H54 (cell line): ENCODE measurements around the gene YAP1.

Experiments used
- DNase-seq: peaks from one replicate; pipeline ENCODE4 v3.0.0; 2011; ENCODE audit warnings: low spot score, mixed read lengths; ENCODE audit not compliant: insufficient read length
- FAIRE-seq: peaks from 3 replicates; lab custom pipeline; 2011; peaks lifted over from hg19 to GRCh38; lab: Jason Lieb, UNC
- POLR2A ChIP-seq: IDR thresholded peaks from 2 replicates; pipeline ENCODE4 v1.6.1; 2011; ENCODE audit warnings: low read depth, mild to moderate bottlenecking, low read length

Gene YAP1

GRCh38 chr11:102216433-102217075 lies 106.3 kb downstream of the YAP1 start:
- TF ChIP-seq POLR2A: no peak
- FAIRE-seq (no peak), DNase-seq (no peak)

DNA sequence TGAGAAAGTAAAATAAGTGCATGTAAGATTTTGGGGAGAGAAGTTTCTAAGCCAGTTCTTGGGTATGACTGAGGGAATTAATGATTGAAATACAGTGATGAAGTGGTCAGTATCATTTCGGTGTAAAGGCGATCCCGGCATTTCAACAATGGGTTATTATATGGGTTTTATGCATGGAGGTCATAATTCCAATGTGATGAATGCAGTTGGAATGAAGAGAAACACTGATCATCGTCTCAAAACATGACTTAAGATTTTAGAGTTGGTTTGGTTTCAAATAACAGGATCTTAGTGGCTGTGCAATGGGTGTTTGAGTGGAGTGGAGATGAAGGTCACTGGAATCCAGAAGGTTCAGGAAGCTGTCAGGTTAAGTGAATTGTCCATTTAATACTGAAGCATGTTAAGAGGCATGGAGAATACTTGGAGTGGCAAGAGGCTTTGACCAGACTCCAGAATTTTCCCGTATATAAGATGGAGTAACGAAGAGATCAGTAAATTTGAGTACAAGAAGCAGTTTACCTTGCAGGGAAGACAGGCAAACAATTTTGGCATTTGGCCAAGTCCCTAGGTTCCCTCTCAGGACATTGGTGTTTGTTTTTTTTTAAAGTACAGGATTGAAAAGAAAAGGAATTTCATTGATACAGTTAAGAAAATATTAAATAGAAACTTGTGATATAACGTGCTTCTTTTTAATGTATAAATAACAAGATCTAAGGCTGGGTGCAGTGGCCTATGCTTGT lies 110.7 kb downstream of the YAP1 start:
- FAIRE-seq (no peak), DNase-seq (no peak)
- TF ChIP-seq POLR2A: no peak

DNA sequence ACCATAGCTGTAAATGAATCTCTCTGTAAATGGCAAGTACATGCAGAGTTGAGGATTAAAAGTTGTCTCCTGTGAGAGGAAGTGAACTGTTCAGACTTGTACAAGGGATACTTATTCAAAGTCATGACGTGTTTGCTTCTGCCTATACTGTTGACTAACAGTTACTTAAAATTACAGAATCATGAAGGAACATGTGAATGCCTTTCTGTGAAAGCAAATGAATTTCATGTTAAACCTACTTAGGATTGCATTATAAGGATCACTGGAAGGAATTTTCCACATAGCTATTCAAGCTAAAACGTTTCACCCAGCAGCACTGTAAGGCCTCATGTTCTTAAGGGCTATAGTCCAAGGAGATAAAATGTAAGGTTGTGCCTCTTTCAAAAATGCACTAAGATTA lies 113.6 kb downstream of the YAP1 start:
- TF ChIP-seq POLR2A: no peak
- no peak for DNase-seq
- FAIRE-seq: no peak

DNA sequence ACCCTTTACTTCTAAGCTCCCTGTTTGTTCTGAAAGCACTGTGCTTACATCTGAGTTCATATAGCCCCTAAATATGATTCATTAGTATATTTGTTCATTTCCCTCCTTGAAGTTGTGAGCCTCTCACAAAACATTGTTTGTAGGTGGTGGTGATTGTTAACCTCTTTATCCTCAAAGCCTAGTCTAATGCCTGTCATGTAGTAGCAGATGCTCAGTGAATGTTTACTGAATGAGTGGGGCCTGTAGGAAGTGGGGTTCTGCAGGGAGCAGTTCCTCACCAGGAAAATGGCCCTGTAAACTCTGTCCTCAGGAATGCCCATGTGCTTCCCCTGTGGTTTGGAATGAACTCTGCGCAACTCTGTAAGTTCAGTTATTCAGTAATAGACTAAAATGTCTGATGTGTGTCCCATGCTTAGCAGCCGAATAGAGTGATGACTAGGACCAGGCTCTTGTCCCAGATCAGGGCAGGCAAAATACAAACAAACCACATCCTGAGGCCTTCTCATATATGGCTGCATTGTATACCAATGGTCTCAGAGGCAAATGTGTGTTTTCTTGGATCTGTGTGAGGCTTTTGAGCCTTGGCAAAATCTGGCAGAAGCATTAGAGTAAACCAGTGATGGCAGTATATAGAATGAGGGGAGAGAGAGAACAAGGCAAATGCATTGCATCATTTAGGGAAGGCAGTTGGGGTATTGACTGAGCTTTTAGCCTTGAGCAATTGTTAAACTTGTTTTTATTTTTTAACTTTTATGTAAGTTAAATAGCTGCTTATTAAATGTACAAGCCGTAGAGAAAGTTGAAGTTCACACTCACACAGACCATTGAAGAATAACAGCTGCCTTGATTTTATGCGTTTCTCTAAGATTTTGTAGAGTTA lies 115.7 kb downstream of the YAP1 start:
- TF ChIP-seq POLR2A: no peak
- FAIRE-seq (peak; percentile 99), DNase-seq (peak; percentile 26)

- TF ChIP-seq POLR2A: no peak
- DNase-seq (no peak), FAIRE-seq (peak; percentile 88)
These were observed 116.6 kb downstream of the YAP1 start for GRCh38 chr11:102226702-102227490.

DNA sequence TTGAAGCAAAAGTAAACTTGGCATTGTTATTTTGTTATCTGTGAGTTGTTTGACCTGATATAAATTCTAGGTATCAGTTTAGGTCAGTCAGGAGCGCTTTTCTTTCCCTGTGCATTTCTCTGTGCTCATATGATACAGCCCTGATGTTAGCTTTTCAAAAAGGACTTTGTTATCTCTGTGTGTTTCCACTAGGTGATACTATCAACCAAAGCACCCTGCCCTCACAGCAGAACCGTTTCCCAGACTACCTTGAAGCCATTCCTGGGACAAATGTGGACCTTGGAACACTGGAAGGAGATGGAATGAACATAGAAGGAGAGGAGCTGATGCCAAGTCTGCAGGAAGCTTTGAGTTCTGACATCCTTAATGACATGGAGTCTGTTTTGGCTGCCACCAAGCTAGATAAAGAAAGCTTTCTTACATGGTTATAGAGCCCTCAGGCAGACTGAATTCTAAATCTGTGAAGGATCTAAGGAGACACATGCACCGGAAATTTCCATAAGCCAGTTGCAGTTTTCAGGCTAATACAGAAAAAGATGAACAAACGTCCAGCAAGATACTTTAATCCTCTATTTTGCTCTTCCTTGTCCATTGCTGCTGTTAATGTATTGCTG lies 119.4 kb downstream of the YAP1 start:
- DNase-seq (no peak), FAIRE-seq (no peak)
- no peak for TF ChIP-seq POLR2A

- DNase-seq: no peak
- FAIRE-seq: no peak
- no peak for TF ChIP-seq POLR2A
These were observed 119.9 kb downstream of the YAP1 start for GRCh38 chr11:102230186-102230585.

DNA sequence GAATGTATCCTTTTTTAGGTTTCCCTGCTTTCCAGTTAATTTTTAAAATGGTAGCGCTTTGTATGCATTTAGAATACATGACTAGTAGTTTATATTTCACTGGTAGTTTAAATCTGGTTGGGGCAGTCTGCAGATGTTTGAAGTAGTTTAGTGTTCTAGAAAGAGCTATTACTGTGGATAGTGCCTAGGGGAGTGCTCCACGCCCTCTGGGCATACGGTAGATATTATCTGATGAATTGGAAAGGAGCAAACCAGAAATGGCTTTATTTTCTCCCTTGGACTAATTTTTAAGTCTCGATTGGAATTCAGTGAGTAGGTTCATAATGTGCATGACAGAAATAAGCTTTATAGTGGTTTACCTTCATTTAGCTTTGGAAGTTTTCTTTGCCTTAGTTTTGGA lies 120.7 kb downstream of the YAP1 start:
- FAIRE-seq (no peak), DNase-seq (no peak)
- no peak for TF ChIP-seq POLR2A

DNA sequence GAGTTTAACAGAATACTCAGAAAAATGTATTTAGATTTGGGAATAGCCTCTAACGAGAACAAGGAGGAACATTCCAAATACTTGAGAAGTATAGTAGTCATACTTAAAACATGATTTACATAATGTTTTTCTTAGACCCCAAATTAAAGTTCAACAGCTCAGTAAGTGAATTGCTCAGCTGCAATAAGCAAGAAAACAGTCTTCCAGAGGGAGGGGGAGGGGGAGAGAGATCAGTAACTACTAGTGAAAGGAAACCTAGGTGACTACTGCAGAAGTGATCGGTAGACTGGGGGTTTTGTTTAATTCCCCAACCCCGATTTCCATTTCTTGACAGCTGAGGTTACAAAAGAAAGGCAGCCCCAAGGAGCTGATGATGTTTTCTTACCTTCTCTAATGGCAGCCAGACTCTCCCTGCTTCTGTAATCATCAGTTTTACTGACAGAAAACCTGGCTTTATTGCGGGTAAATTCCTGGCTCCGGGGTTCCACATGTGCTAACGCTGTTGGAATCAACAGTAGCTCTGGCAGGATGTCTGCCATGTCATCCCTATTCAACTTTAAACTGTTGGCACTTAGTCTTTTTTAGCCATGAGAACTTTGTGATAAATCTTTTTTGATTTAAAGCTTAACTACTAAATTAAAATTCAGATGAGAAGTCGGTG lies 124.7 kb downstream of the YAP1 start:
- DNase-seq (no peak), FAIRE-seq (no peak)
- TF ChIP-seq POLR2A: no peak

DNA sequence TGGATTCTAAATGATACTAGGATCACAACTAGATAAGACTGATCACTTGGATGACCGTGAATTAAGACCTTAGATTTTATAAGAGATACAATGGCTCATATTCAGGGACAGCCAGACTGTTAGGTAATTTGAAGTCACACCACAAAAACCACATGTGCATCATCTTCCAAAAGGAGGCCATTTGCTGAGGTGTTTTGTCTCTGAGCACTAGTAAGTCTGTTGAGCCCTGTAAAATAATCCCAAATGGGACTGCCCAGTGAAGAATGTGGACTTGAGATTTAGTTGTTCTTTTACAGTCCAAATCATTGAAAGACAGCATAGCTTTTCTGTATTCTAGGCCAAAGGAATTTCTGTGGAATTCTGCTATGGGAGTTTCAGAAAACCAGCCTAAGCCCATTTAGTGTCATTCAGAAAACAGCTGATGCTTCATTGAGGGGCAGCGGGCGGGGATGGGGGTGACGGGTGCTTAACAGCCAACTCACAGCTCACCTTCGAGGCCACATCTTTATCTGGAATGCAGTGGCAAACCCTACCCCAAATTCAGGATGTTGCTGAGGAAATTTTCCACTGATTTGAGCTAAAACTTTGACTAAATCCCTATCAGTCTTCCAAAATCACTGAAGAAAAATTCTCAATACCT lies 127.0 kb downstream of the YAP1 start:
- TF ChIP-seq POLR2A: no peak
- FAIRE-seq (no peak), DNase-seq (no peak)

DNA sequence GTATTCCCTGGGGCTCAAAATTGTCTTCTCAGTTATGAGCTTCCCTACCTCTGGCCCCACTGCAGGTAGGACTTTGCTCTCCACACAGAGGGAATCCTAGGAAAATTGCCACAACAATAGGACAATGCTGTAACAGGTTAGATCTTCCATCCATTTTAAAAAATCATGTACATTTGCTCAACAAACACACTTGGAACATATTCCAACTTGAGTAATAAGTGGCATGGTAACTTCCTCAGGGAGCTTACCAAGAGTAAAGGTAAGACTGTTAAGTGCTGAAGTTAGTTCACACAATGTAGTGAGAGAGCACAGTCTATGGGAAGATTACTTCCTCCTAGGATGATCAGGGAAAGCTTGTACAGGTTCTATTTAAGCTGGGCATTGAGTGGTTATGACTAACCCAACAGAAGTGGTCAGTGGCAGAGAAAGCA lies 128.2 kb downstream of the YAP1 start:
- no peak for FAIRE-seq
- no peak for TF ChIP-seq POLR2A
- no peak for DNase-seq

DNA sequence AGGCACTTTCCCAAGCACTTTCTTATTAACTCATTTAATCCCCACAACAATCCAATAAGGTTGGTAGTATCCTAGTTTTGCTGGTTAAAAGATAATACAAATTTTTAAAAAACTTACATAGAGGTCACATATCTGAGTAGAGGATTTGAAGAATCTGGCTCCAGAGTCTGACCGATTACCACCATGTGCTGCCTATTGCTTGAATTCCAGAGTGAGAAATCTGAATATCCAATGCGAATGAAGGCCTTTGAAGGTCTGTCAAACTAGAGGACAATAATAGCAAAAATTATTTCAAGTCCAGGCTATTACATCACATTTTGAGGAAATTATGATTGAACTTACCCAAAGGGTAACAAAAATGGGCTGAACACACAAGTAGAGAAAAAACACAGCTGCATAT lies 129.2 kb downstream of the YAP1 start:
- TF ChIP-seq POLR2A: no peak
- no peak for DNase-seq
- FAIRE-seq: no peak

DNA sequence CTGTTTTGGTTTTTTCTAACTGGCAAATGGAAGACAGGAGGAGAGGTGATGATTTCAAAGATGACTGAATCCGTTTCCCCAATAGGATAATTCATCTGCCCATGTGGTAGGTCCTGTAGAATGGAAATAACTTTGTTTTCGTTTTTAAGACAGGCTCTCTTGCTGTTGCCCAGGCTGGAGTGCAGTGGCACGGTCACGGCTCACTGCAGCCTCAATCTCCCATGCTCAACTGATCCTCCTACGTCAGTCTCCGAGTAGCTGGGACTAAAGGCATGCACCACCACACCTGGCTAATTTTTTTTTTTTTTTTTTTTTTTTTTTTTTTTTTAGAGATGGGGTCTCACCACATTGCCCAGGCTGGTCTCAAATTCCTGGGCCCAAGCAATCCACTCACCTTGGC lies 129.7 kb downstream of the YAP1 start:
- no peak for DNase-seq
- no peak for TF ChIP-seq POLR2A
- no peak for FAIRE-seq
